H9 (cell line): ENCODE results near the gene B4GALNT2. TPM values are rescaled to one million over a fixed set of nuclear protein-coding genes. Genes with fewer than 3 reads are reported as not detected.

ENCODE experiments used
- DNase-seq: peaks from one replicate; pipeline ENCODE4 v3.0.0-alpha.2; 2017
- H2AFZ ChIP-seq: one replicate; pipeline ENCODE4 v1.6.1; 2013; ENCODE audit warnings: mild to moderate bottlenecking, low read length, control low read depth, moderate library complexity
- H2AK5ac ChIP-seq: 2 replicates; pipeline ENCODE4 v1.6.1; 2013; ENCODE audit warnings: low read length, control low read depth, mixed read lengths; ENCODE audit not compliant: insufficient read length
- H2BK120ac ChIP-seq: one replicate; pipeline ENCODE4 v1.6.1; 2013; ENCODE audit warnings: low read depth, mild to moderate bottlenecking, low read length, control low read depth, inconsistent platforms; ENCODE audit not compliant: poor library complexity, severe bottlenecking
- H2BK12ac ChIP-seq: 2 replicates; pipeline ENCODE4 v1.6.1; 2013; ENCODE audit warnings: low read length, control low read depth, mixed read lengths, low read depth; ENCODE audit not compliant: insufficient read length
- H2BK15ac ChIP-seq: 2 replicates; pipeline ENCODE4 v1.6.1; 2013; ENCODE audit warnings: low read depth, low read length, control low read depth
- H2BK20ac ChIP-seq: one replicate; pipeline ENCODE4 v1.6.1; 2013; ENCODE audit warnings: low read depth, mild to moderate bottlenecking, low read length, control low read depth, inconsistent platforms; ENCODE audit not compliant: poor library complexity, severe bottlenecking
- H2BK5ac ChIP-seq: 2 replicates; pipeline ENCODE4 v1.6.1; 2013; ENCODE audit warnings: low read length, control low read depth, mixed read lengths; ENCODE audit not compliant: insufficient read length
- H3K14ac ChIP-seq: 2 replicates; pipeline ENCODE4 v1.6.1; 2013; ENCODE audit warnings: low read length, control low read depth; ENCODE audit not compliant: insufficient read depth
- H3K18ac ChIP-seq: 2 replicates; pipeline ENCODE4 v1.6.1; 2013; ENCODE audit warnings: low read depth, mild to moderate bottlenecking, mixed read lengths, low read length, control low read depth; ENCODE audit not compliant: insufficient read length
- H3K23ac ChIP-seq: 2 replicates; pipeline ENCODE4 v1.6.1; 2013; ENCODE audit warnings: low read length, control low read depth, mixed read lengths, low read depth; ENCODE audit not compliant: insufficient read length
- H3K23me2 ChIP-seq: 2 replicates; pipeline ENCODE4 v1.6.1; 2013; ENCODE audit warnings: low read depth, mild to moderate bottlenecking, mixed read lengths, low read length, control low read depth; ENCODE audit not compliant: insufficient read length, poor library complexity, severe bottlenecking
- H3K27ac ChIP-seq: 2 replicates; pipeline ENCODE4 v1.5.1; 2013; ENCODE audit warnings: low read length, control low read depth, mixed read lengths, low read depth; ENCODE audit not compliant: insufficient read length
- H3K27me3 ChIP-seq: 2 replicates; pipeline ENCODE4 v1.6.1; 2013; ENCODE audit warnings: low read length, control low read depth, inconsistent platforms; ENCODE audit not compliant: insufficient read depth
- H3K4ac ChIP-seq: 2 replicates; pipeline ENCODE4 v1.6.1; 2013; ENCODE audit warnings: low read depth, mild to moderate bottlenecking, control low read depth, inconsistent platforms, low read length, moderate library complexity
- H3K4me1 ChIP-seq: 2 replicates; pipeline ENCODE4 v1.6.1; 2013; ENCODE audit warnings: low read length, control low read depth, inconsistent platforms; ENCODE audit not compliant: insufficient read depth
- H3K4me2 ChIP-seq: 2 replicates; pipeline ENCODE4 v1.6.1; 2013; ENCODE audit warnings: low read length, control low read depth, mixed read lengths; ENCODE audit not compliant: insufficient read length, insufficient read depth
- H3K56ac ChIP-seq: 2 replicates; pipeline ENCODE4 v1.6.1; 2013; ENCODE audit warnings: low read depth, mild to moderate bottlenecking, mixed read lengths, low read length, control low read depth; ENCODE audit not compliant: insufficient read length
- H3K79me1 ChIP-seq: 2 replicates; pipeline ENCODE4 v1.6.1; 2013; ENCODE audit warnings: low read depth, mild to moderate bottlenecking, moderate library complexity, low read length, control low read depth, inconsistent platforms; ENCODE audit not compliant: insufficient read depth, poor library complexity, severe bottlenecking
- H3K79me2 ChIP-seq: 2 replicates; pipeline ENCODE4 v1.6.1; 2013; ENCODE audit warnings: low read length, control low read depth, inconsistent platforms; ENCODE audit not compliant: insufficient read depth
- H3K9ac ChIP-seq: 2 replicates; pipeline ENCODE4 v1.6.1; 2013; ENCODE audit warnings: low read length, control low read depth, mixed read lengths; ENCODE audit not compliant: insufficient read length; ENCODE audit errors: extremely low read depth
- H3K9me3 ChIP-seq: one replicate; pipeline ENCODE4 v1.6.1; 2013; ENCODE audit warnings: low read depth, low read length, inconsistent platforms; ENCODE audit not compliant: control insufficient read depth
- H3T11ph ChIP-seq: one replicate; pipeline ENCODE4 v1.6.1; 2013; ENCODE audit warnings: mild to moderate bottlenecking, low read length, control low read depth, inconsistent platforms
- H4K20me1 ChIP-seq: one replicate; pipeline ENCODE4 v1.6.1; 2013; ENCODE audit not compliant: control insufficient read depth, insufficient read length, insufficient read depth
- H4K5ac ChIP-seq: 2 replicates; pipeline ENCODE4 v1.6.1; 2013; ENCODE audit warnings: low read depth, mild to moderate bottlenecking, mixed read lengths, low read length, control low read depth; ENCODE audit not compliant: insufficient read length
- H4K8ac ChIP-seq: replicated peaks from 2 replicates; pipeline ENCODE4 v1.6.1; 2013; ENCODE audit warnings: low read length, control low read depth, mixed read lengths, low read depth; ENCODE audit not compliant: insufficient read length
- H4K91ac ChIP-seq: 2 replicates; pipeline ENCODE4 v1.6.1; 2013; ENCODE audit warnings: low read depth, mild to moderate bottlenecking, moderate library complexity, mixed read lengths, low read length, control low read depth; ENCODE audit not compliant: insufficient read length
- H3K27ac Mint-ChIP-seq, 3 experiments: 2 replicates in 2 of 3; 3 replicates in 1 of 3; pipeline ENCODE4 v1.8.0; 2020 to 2021; ENCODE audit warnings: mixed read lengths in 3 of 3, mild to moderate bottlenecking in 1 of 3, moderate library complexity in 1 of 3
- H3K27me3 Mint-ChIP-seq: 2 replicates; pipeline ENCODE4 v1.8.0; 2021; ENCODE audit warnings: low read depth, mild to moderate bottlenecking, moderate library complexity, mixed read lengths
- H3K36me3 Mint-ChIP-seq, 3 experiments: 2 replicates in 2 of 3; 3 replicates in 1 of 3; pipeline ENCODE4 v1.8.0; 2020 to 2021; ENCODE audit warnings: low read depth in 3 of 3, mixed read lengths in 3 of 3; ENCODE audit not compliant: insufficient read depth in 1 of 3
- H3K4me1 Mint-ChIP-seq, 2 experiments: 2 replicates each; pipeline ENCODE4 v1.8.0; 2020; ENCODE audit warnings: mixed read lengths in 2 of 2
- H3K4me3 Mint-ChIP-seq, 2 experiments: 2 replicates in 1 of 2; 3 replicates in 1 of 2; pipeline ENCODE4 v1.8.0; 2020 to 2021; ENCODE audit warnings: mild to moderate bottlenecking in 2 of 2, mixed read lengths in 2 of 2, moderate library complexity in 1 of 2
- H3K9me3 Mint-ChIP-seq, 2 experiments: 2 replicates in 1 of 2; 3 replicates in 1 of 2; pipeline ENCODE4 v1.8.0; 2020; ENCODE audit warnings: mild to moderate bottlenecking in 2 of 2, mixed read lengths in 2 of 2, moderate library complexity in 1 of 2
- CTCF ChIP-seq: fragments of 200-600 bp; sonication (generic); conservative IDR thresholded peaks from 3 replicates; pipeline ENCODE4 v1.8.0; 2021; ENCODE audit warnings: antibody characterized with exemption, mild to moderate bottlenecking
- WGBS: extraction: QIAGEN DNeasy Blood & Tissue Kit; methylation state at CpG from one replicate; pipeline ENCODE4 v1.1.7; 2013; ENCODE audit warnings: missing lambda C conversion rate, low lambda C conversion rate, mixed read lengths; ENCODE audit not compliant: insufficient read length; ENCODE audit errors: extremely low coverage; 5-methylcytosine and 5-hydroxymethylcytosine counted together
- total RNA-seq: library from RNA; stranded (reverse); gene quantifications from 2 replicates; pipeline ENCODE4 v1.2.1, GENCODE V29; 2021

B4GALNT2 gene
- total RNA-seq, 1 experiment from 2014 or later = not detected

GRCh38 chr17:49110509-49110908 is 22.1 kb upstream of the B4GALNT2 start:
- Histone ChIP-seq H3K27ac (no peak overlapping the region), H4K91ac (no peak overlapping the region), H3K4me1 (peaks cover 8% of the 10 kb centered on the region; the same call in 1 of the 2 replicates), H3K4me2 (no peak overlapping the region), H4K5ac (no peak overlapping the region), H3K9ac (no peak overlapping the region), H2BK120ac (no peak overlapping the region), H3T11ph (no peak overlapping the region), H2AFZ (no peak overlapping the region), H3K79me2 (no peaks in the 10 kb centered on the region), H2BK5ac (no peak overlapping the region), H3K4ac (no peak overlapping the region), H2BK15ac (no peak overlapping the region), H3K79me1 (no peaks in the 10 kb centered on the region), H3K23me2 (no peaks in the 10 kb centered on the region), H2AK5ac (no peak overlapping the region), H3K56ac (no peak overlapping the region), H3K27me3 (no peaks in the 10 kb centered on the region), H2BK20ac (no peak overlapping the region), H3K23ac (no peak overlapping the region), H4K20me1 (no peaks in the 10 kb centered on the region), H3K9me3 (no peaks in the 10 kb centered on the region), H2BK12ac (no peak overlapping the region), H4K8ac (no peak overlapping the region), H3K18ac (no peak overlapping the region), H3K14ac (no peak overlapping the region)
- no CpG with 5 or more reads among the region's 1 CpG for WGBS
- peaks cover 0 to 7% of the 10 kb centered on the region in 2 experiments; a peak in 4 of 5 replicates for H3K9me3 Mint-ChIP-seq
- DNase-seq = no peak
- TF ChIP-seq CTCF = no peak
- H3K27ac Mint-ChIP-seq = no peak overlapping the region
- no peaks in the 10 kb centered on the region; a peak in 2 of 7 replicates for H3K36me3 Mint-ChIP-seq
- peaks cover 32 to 34% of the 10 kb centered on the region in 2 experiments for H3K4me1 Mint-ChIP-seq
- H3K4me3 Mint-ChIP-seq = no peak overlapping the region
- H3K27me3 Mint-ChIP-seq = peaks cover 2% of the 10 kb centered on the region; the same call in 1 of the 2 replicates
